ENCODE measurements around the gene POMT2. TPM values are rescaled to one million over a fixed set of nuclear protein-coding genes. Genes with fewer than 3 reads are reported as not detected.

POMT2 gene
- total and polyA plus RNA-seq, 7 donors, result 3.6 to 21.0 (median 15.6) TPM

GRCh38 chr14:77260199-77260598 is 60.5 kb downstream of the POMT2 start:
- Histone ChIP-seq H3K4me3 (no peak overlapping the region), H3K9me3 (no peaks in the 10 kb centered on the region), H3K27me3 (peaks cover 0 to 13% (median 0%) of the 10 kb centered on the region in 3 donors), H3K27ac (no peak overlapping the region), H3K4me1 (no peaks in the 10 kb centered on the region), H3K36me3 (no peaks in the 10 kb centered on the region)
- DNase-seq, result no peak
- intact Hi-C loops (cut with DNase I), result no loop called here
- TF ChIP-seq POLR2AphosphoS5 (IDR thresholded peaks at IDR 0.05) (no peak), CTCF (IDR thresholded peaks at IDR 0.05) (no peak), POLR2A (IDR thresholded peaks at IDR 0.05) (no peak), EP300 (IDR thresholded peaks at IDR 0.05) (no peak)
- whole genome bisulfite sequencing, 2 donors, result 84 to 89% methylated on average over 11 of the region's 11 CpGs

DNA sequence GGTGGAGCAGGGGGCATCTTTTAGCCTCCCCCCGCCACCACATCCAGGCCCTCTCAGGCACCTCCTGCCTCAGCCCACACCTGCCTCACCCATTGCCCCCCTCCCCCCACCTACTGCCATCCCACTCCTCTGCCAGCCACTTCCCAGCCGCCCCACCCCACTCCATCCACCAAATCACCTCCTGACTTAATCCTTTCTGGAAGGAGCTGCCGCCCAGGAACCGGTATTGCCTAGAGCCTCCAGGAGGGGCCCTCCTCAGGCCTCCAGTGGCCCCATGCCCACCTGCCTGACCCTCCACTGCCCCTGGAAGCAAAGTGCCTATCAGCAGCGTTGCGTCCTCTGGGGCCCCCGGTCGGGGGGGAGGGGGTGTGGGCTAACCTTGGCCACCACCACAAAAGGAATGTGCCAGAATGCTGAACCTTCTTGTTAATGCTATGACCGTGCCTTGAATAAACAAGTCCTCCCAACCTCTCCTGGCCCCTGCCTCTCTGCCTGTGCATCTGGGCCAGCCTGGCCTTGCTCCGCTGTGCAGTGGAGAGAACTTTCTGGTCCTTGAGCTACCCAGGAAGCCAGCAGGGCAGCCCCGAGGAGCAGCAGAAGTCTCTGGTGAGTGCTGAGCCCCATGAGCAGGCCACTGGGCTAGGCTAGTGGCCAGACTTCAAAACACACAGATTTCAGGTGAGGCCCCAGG is 61.5 kb downstream of the POMT2 start:
- intact Hi-C loops (cut with DNase I), result no loop called here
- Histone ChIP-seq H3K27me3 (peaks cover 0 to 13% (median 0%) of the 10 kb centered on the region in 3 donors), H3K36me3 (no peaks in the 10 kb centered on the region), H3K4me3 (no peak overlapping the region), H3K4me1 (no peaks in the 10 kb centered on the region), H3K27ac (no peak overlapping the region), H3K9me3 (no peaks in the 10 kb centered on the region)
- no peak for TF ChIP-seq CTCF (IDR thresholded peaks at IDR 0.05)
- no peak for TF ChIP-seq POLR2AphosphoS5 (IDR thresholded peaks at IDR 0.05)
- no peak for TF ChIP-seq EP300 (IDR thresholded peaks at IDR 0.05)
- TF ChIP-seq POLR2A (IDR thresholded peaks at IDR 0.05), result no peak
- DNase-seq, result no peak
- 43 to 67% methylated on average over 11 of the region's 11 CpGs for WGBS, 2 donors

DNA sequence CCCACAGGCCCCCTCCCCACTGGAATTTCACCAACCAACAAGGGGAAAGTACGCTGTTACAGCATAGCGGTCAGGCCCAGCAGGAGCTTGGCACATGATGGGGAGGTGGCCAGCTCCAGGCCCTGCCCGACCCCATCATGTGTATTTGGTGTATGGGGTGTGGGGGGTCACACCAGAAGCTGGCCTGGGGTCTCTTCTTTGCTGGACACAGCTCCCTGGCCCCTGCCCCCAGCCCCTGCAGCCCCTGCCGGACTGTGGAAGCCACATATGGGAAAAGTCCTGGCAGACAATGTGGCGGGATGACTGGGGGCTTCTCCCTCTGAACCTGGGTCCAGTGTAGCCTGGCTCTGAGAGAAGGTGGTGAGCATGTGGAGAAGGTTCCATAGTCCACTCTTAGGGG is 62.1 kb downstream of the POMT2 start:
- Histone ChIP-seq H3K9me3 (no peaks in the 10 kb centered on the region), H3K4me3 (no peak overlapping the region), H3K27ac (no peak overlapping the region), H3K27me3 (peaks cover 0 to 13% (median 0%) of the 10 kb centered on the region in 3 donors), H3K36me3 (no peaks in the 10 kb centered on the region), H3K4me1 (no peaks in the 10 kb centered on the region)
- DNase-seq, result no peak
- intact Hi-C loops (cut with DNase I), result no loop called here
- 87 to 92% methylated on average over 5 of the region's 5 CpGs for WGBS, 2 donors
- TF ChIP-seq EP300 (IDR thresholded peaks at IDR 0.05) (no peak), POLR2AphosphoS5 (IDR thresholded peaks at IDR 0.05) (no peak), CTCF (IDR thresholded peaks at IDR 0.05) (no peak), POLR2A (IDR thresholded peaks at IDR 0.05) (no peak)

DNA sequence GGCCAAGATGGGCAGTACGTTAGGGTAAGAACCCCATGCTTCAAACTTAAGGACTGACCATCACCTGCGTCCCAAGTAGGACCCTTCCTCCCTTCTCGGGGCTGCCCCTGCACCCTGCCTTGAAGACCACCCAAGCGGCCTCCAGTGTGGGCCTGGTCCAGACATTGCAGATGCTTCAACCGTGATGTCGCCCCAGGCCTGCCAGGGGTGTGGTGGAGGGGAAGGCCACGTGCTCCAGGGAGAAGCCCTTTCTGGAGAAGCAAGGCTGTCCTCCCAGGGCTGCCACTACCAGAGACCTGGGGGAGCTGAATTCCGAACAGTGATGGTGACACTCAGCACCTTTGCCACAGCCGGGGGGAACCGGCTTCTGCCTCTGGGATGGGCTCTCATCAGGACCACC is 63.0 kb downstream of the POMT2 start:
- H3K9me3 ChIP-seq, result no peaks in the 10 kb centered on the region
- H3K27me3 ChIP-seq, result peaks cover 0 to 13% (median 0%) of the 10 kb centered on the region in 3 donors
- H3K4me3 ChIP-seq, result no peak overlapping the region
- no peak for TF ChIP-seq POLR2AphosphoS5 (IDR thresholded peaks at IDR 0.05)
- no peak for TF ChIP-seq EP300 (IDR thresholded peaks at IDR 0.05)
- no peak for TF ChIP-seq CTCF (IDR thresholded peaks at IDR 0.05)
- no peak for TF ChIP-seq POLR2A (IDR thresholded peaks at IDR 0.05)
- H3K4me1 ChIP-seq, result no peaks in the 10 kb centered on the region
- no peak overlapping the region for H3K27ac ChIP-seq
- intact Hi-C loops (cut with DNase I), result no loop called here
- DNase-seq, result no peak
- H3K36me3 ChIP-seq, result no peaks in the 10 kb centered on the region
- WGBS, 2 donors, result 90% methylated on average over 10 of the region's 10 CpGs

DNA sequence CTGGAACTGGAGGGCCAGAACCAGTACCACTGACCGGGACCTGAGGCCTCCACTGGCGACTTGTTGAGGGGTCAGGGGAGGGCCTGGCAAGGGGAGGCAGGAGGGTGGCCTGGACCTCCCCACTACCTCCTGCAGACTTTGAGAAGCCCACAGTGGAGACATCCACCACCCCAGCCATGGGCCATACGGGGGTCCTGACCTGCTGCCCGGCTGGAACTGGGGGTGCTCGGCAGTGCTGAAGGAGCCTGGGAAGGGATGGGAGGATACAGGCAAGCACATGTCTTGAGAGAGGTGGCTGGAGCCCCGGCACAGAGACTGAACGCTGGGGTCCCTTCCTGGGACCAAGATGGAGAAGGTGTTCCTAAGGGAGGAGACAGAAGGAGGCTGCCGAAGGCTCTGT is 64.0 kb downstream of the POMT2 start:
- Histone ChIP-seq H3K27ac (no peak overlapping the region), H3K27me3 (peaks cover 0 to 13% (median 0%) of the 10 kb centered on the region in 3 donors), H3K36me3 (no peaks in the 10 kb centered on the region), H3K4me1 (no peaks in the 10 kb centered on the region), H3K9me3 (no peaks in the 10 kb centered on the region), H3K4me3 (no peak overlapping the region)
- 94% methylated on average over 8 of the region's 8 CpGs for WGBS, 2 donors
- intact Hi-C loops (cut with DNase I), result no loop called here
- TF ChIP-seq CTCF (IDR thresholded peaks at IDR 0.05) (no peak), EP300 (IDR thresholded peaks at IDR 0.05) (no peak), POLR2A (IDR thresholded peaks at IDR 0.05) (no peak), POLR2AphosphoS5 (IDR thresholded peaks at IDR 0.05) (no peak)
- DNase-seq, result no peak
